Stimulated activated CD4-positive, alpha-beta T cell treated with anti-CD3 and anti-CD28 coated beads, Interleukin-12 subunit alpha, Interleukin-12 subunit beta, amount 100 ng/mL, for 48 hours (primary cell): ENCODE measurements around the gene HNMT.
"Not testable (repeated sequence)": the region's sequence is repeated elsewhere in the genome, so short reads cannot be mapped to it uniquely, and the experiment has no call there.

Experiments
- DNase-seq, 3 donors: peaks; one replicate each; pipeline ENCODE4 v3.0.0-alpha.2; 2020; ENCODE audit warnings: low read depth in 2 of 3, low spot score in 1 of 3

Gene HNMT

GRCh38 chr2:137964066-137964858 lies at the start of gene HNMT:
HNMT (plus strand) TSS chr2:137964473; CDS start chr2:137964492, 19 bp downstream.
- DNase-seq = no peak

DNA sequence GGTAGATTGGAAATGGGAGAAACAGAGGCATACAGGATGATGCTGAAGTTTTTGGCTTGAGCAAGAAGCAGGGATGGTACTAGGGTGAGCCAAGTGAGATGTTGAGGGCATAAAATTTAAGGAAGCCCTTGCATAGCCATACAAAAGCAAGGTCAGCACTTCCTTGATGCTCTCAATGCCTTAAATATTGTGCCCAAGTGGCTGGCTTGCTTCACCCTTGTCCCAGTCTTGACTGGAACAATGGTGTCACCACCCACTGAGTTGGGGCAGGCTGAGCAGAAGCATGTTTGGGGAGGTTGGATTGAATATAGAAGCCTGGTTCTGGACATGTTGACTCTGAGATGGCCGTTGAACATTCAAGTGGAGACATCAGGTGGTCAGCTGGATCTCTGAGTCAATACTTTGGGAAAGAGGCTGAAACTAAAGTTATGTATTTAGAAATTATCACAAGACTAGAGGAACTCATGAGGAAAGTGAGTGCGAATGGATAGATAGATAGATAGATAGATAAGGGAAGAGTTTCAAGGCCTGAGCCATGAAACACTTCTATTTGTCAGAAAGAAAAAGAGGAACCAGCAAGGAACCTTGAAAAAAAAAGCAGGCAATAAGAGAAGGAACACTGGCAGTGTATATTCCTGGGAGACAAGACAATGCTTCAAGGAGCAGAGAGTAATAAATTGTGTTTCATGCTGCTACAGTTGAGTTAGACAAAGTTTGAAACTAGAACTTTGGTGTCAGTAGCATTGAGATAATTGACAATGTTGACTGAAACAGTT lies 43.0 kb upstream of the HNMT start:
- DNase-seq = no peak

DNA sequence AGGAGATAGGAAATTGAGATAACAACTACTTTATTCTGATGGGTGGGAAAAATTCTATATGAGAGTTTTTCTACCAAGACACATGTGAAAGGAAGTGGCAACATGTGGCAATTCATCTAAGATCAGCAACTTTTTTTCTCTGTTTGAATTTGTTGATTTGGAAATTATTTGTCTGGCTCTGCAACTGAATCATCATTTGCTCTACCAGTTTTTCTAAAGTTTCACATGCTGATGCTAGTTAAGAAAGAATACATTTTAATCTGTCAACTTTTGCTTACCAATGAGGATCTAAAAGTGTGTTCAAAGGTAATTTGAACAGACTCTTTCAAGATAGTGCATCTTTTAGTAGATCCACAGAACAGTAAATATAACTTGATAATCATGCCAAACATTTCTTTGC lies 42.1 kb upstream of the HNMT start:
- DNase-seq = not testable (repeated sequence)

DNA sequence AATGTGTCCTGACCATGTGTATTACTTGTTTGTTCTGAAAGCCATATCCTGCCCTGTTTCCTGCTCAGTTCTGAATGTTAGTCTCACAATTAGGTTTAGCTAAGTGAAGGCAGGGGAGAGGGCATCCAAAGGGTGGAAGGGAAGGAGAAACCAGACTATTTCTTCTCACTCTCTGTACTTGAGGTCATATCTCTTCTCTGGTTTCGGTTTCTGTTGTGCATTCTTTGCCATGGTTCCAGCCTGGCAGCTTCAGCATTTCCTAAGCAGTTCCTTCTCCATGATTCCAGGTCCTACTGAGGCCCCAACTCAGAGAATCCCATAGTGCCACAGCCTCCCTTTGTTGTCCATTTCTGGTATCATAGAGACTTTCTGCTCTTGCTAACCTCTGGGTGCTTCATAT lies 40.3 kb upstream of the HNMT start:
- no peak for DNase-seq

GRCh38 chr2:137925599-137925998 lies 38.7 kb upstream of the HNMT start:
- no peak for DNase-seq

GRCh38 chr2:137927846-137928245 lies 36.4 kb upstream of the HNMT start:
- DNase-seq = no peak

- no peak for DNase-seq
These were observed 35.4 kb upstream of the HNMT start for GRCh38 chr2:137928547-137929518.

DNA sequence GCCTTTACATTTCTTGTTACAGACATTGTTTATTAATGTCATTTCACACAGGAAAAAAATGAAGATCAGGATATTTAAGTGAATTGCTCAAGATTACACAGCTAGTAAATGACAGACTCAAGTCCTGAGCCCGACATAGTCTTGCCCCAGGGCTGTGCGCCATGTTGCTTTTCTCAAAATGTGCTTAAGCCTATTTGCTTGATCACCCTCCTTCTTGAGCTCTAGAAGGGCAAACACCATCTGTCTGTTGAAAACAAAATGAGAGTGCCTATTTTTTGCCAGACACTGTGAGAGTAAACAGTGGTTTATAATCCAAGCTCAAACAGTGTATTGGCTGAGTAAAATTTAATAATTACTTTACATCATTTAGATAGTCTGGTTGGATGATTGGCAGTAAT lies 34.8 kb upstream of the HNMT start:
- no peak for DNase-seq

DNA sequence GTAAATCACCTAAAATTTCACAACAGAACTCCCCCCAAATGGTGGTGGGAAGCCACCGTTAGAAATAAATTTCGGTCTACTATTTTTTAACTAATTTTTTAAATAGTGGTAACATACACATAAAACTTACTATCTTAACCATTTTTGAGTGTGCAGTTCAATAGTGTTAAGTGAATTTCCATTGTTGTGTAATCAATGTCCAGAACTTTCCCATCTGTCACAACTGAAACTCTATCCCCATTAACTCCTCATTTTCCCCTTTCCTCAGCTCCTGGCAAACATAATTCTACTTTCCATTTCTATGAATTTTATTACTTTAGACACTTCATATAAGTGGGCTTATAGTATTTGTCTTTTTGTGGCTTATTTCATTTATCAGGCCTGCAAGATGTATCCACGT lies 34.1 kb upstream of the HNMT start:
- no peak for DNase-seq

DNA sequence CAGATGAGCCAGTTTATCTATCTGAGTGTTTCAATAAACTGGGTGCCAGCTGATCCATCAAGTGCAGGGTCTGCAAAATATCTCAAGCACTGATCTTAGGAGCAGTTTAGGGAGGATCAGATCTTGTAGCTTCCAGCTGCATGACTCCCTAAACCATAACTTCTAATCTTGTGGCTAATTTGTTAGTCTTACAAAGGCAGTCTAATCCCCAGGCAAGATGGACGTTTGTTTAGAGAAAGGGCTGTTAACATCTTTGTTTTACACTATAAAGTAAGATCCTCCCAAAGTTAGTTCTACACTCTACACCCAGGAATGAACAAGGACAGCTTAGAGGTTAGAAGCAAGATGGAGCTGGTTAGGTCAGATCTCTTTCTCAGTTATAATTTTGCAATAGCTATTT lies 28.7 kb upstream of the HNMT start:
- no peak for DNase-seq

- DNase-seq = no peak
These were observed 27.0 kb upstream of the HNMT start for GRCh38 chr2:137937246-137937645.

- DNase-seq = no peak
These were observed 26.5 kb upstream of the HNMT start for GRCh38 chr2:137937778-137938177.

- DNase-seq = no peak
These were observed 26.1 kb upstream of the HNMT start for GRCh38 chr2:137938204-137938603.

GRCh38 chr2:137939026-137939425 lies 25.2 kb upstream of the HNMT start:
- DNase-seq = no peak

- DNase-seq = no peak
These were observed 24.1 kb upstream of the HNMT start for GRCh38 chr2:137940154-137940553.

GRCh38 chr2:137942037-137942832 lies 22.0 kb upstream of the HNMT start:
- no peak for DNase-seq

GRCh38 chr2:137942833-137943677 lies 21.2 kb upstream of the HNMT start:
- DNase-seq = no peak

GRCh38 chr2:137943678-137944347 lies 20.5 kb upstream of the HNMT start:
- DNase-seq = no peak

DNA sequence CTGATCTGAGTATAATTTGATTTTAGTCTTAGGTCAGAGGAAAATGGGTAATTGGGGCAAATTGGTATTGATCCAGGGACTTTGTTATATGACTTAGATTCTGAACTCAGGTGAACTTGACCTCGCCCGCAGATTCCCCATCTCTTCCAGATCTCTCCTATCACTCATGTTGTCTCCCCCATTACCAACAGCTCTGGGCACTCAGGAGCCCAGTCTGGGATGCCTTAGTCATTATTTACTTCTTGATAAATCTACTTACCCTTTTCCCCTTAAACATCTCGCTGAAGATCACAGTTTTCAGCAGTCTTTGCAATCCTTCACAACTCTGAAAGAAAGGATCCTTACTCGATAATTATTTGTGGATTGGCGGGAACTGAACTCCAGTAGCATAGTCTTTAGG lies 19.6 kb upstream of the HNMT start:
- no peak for DNase-seq
